Ovary (tissue), 9 donors: ENCODE data around the gene NBEA. TPM values are rescaled to one million over a fixed set of nuclear protein-coding genes. Genes with fewer than 3 reads are reported as not detected.
A peak's percentile ranks its signal among the peaks of the same experiment; 100 is the strongest.

Experiments
- DNase-seq, 5 donors: peaks; one replicate each; pipeline ENCODE4 v3.0.0-alpha.2; 2019 to 2020
- H3K27ac ChIP-seq, 2 donors: fragments of 200-600 bp; one replicate each; pipeline versions ENCODE4 v1.5.1 to v1.8.0; 2019 to 2022
- H3K27me3 ChIP-seq: fragments of 200-600 bp; one replicate; pipeline ENCODE4 v1.8.0; 2022
- H3K36me3 ChIP-seq: fragments of 200-600 bp; sonication (generic); one replicate; pipeline ENCODE4 v1.5.1; 2019
- H3K4me1 ChIP-seq: one replicate; pipeline ENCODE4 v1.8.1; 2013; ENCODE audit warnings: mild to moderate bottlenecking, moderate library complexity; ENCODE audit not compliant: insufficient read depth
- H3K4me3 ChIP-seq: fragments of 200-600 bp; sonication (generic); one replicate; pipeline ENCODE4 v1.5.1; 2017
- H3K9me3 ChIP-seq, 2 donors: fragments of 200-600 bp in 1 of 2; sonication (generic) in 1 of 2; one replicate each; pipeline versions ENCODE4 v1.5.1 to v1.8.1; 2013 to 2019; ENCODE audit warnings: mild to moderate bottlenecking in 1 of 2, moderate library complexity in 1 of 2
- CTCF ChIP-seq, 3 donors: fragments of 450-650 bp in 2 of 3; fragments of 200-600 bp in 1 of 3; IDR thresholded peaks; one replicate each; pipeline versions ENCODE4 v1.5.1 to v1.8.0; 2016 to 2022; ENCODE audit warnings: antibody characterized with exemption in 3 of 3, mild to moderate bottlenecking in 1 of 3
- EP300 ChIP-seq: sonication (generic); formaldehyde crosslinking; IDR thresholded peaks from one replicate; pipeline ENCODE4 v1.6.1; 2017; ENCODE audit warnings: antibody characterized with exemption
- POLR2A ChIP-seq: fragments of 450-650 bp; IDR thresholded peaks from one replicate; pipeline ENCODE4 v1.6.1; 2017; ENCODE audit warnings: antibody characterized with exemption, mild to moderate bottlenecking, moderate library complexity
- WGBS, 3 donors: extraction: QIAGEN DNeasy Blood & Tissue Kit in 1 of 3; methylation state at CpG; one replicate each; pipeline versions ENCODE4 v1.1.5 to v1.1.7; 2013 to 2017; 5-methylcytosine and 5-hydroxymethylcytosine counted together
- intact Hi-C, 4 donors: fragments of 100-400 bp; cut with DNase I; formaldehyde crosslinking; loops; one replicate each; pipeline versions ENCODE4 v1.11.0 to v1.15.1; 2022 to 2023
- polyA plus RNA-seq, 2 donors: library from polyadenylated mRNA; stranded (reverse); fragments of 200-250 nt in 1 of 2; fragments of 350-450 nt in 1 of 2; fragmentation: Illumina TruSeq in 1 of 2; extraction: RNeasy Lipid Tissue Mini Kit (QIAGEN cat#74804) in 1 of 2; gene quantifications; one replicate each; pipeline ENCODE4 v1.2.3, GENCODE V29; 2013 to 2014
- small RNA-seq: library from RNA; depleted of rRNA; stranded (forward); fragments of <200 nt; gene quantifications from one replicate; pipeline ENCODE3, GENCODE V24; 2016
- total RNA-seq, 7 donors: library from RNA; depleted of rRNA in 2 of 7; stranded (reverse); fragments of >200 nt in 2 of 7; fragmentation: NEBNext Ultra II Directional in 3 of 7; extraction: Animal tissue kit (Norgen Biotek cat#: 25700) in 3 of 7; gene quantifications; one replicate each; pipeline versions ENCODE4 v1.1.0 to v1.2.4, GENCODE V29; 2016 to 2023
- donor health status: DM: no; HTN: no; CAD: no; lungs with moderate emphysema.
- donor health status: DM: no; HTN: no; CAD: no.
- donor health status: Bipolar disorder and iron deficiency.
- donor health status: DM: yes; HTN: yes; CAD: no.
- donor health status: DM: no; HTN: no; CAD: no.
- donor health status: DM: yes; HTN: yes; CAD: no.

NBEA gene
- total and polyA plus RNA-seq, 9 donors, result 5.8 to 18.9 (median 16.0) TPM

DNA sequence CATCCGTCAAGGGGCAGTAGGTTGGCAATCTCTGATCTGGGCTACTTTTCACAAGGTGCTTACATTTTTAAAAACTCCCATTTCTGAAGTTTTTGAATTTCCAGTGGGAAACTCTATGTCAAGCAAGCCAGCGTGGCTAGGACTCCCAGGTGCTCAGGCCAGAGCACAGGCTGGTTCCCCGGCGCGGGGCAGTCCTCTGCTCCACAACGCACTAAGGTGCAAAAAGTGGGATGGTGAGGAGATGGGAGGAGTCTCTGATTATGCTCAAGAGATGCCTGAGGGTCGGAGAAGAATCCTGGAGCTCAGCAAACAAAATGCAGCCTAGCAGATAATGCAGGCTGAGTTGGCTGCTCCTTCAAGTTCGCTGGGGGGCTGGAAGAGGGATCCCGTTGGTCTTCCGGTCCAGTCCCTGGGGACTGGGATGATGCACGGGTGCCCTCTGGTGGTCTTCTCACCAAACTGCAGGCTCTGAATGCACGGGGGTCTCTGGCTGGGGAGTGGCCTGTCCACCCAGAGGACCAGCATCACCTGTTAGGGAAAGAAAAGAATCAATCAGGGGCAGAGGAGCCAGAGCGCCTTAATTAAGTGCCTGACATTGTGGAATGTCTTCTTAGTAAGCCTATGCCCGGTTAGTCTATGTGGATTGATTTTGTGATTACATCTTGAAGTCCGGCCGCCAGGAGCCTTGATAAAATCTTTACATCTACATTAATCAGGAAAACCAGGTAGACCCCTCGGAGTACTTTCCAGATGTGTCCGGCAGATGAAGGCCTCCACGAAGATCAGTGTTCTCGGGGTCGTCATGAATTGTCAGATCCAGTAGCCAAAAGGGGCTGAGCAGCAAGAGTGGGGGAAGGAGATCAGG, 778.9 kb downstream of the NBEA start:
- intact Hi-C loops, result loop anchor here in 1 of 4 donors (5.0 kb wide), 1 partner anchor 1959 kb away; no protein-coding TSS in a partner anchor
- TF ChIP-seq POLR2A, result no peak
- TF ChIP-seq CTCF (IDR thresholded peaks at IDR 0.05), result peak; percentile 65 to 84 (median 70)
- no peak for TF ChIP-seq EP300
- Histone ChIP-seq H3K4me3 (peak overlapping the region; percentile 13), H3K4me1 (peaks cover 4% of the 10 kb centered on the region), H3K9me3 (no peaks in the 10 kb centered on the region), H3K36me3 (no peaks in the 10 kb centered on the region), H3K27ac (peak overlapping the region in 1 of 2 donors; percentile 39), H3K27me3 (no peaks in the 10 kb centered on the region)
- peak; percentile 58 to 80 (median 72) for DNase-seq
- WGBS, 3 donors, result 28 to 34% (median 32%) methylated on average over 21 of the region's 21 CpGs

Small RNA genes within 50 kb of the gene (small RNA-seq; reads per million reads assigned to genes)
- not detected for gene RF00017
